Activated CD8-positive, alpha-beta memory T cell treated with anti-CD3 and anti-CD28 coated beads, Interleukin-2, amount 50 U/mL, for 24 hours (primary cell): Measurements from ENCODE around the gene MPPED1.

Experiments
- DNase-seq: peaks from one replicate; pipeline ENCODE4 v3.0.0-alpha.2; 2020; ENCODE audit errors: extremely low read depth

Gene MPPED1

GRCh38 chr22:43429426-43429825 lies 17.6 kb downstream of the MPPED1 start:
- no peak for DNase-seq

- DNase-seq: no peak
These were observed 20.2 kb downstream of the MPPED1 start for GRCh38 chr22:43431808-43432554.

- no peak for DNase-seq
These were observed 21.1 kb downstream of the MPPED1 start for GRCh38 chr22:43432883-43433415.

- DNase-seq: no peak
These were observed 21.8 kb downstream of the MPPED1 start for GRCh38 chr22:43433451-43434274.

- DNase-seq: no peak
These were observed 22.6 kb downstream of the MPPED1 start for GRCh38 chr22:43434275-43434927.

GRCh38 chr22:43434928-43435311 lies 23.1 kb downstream of the MPPED1 start:
- DNase-seq: no peak

GRCh38 chr22:43435851-43436811 lies 24.3 kb downstream of the MPPED1 start:
- no peak for DNase-seq

- DNase-seq: no peak
These were observed 25.1 kb downstream of the MPPED1 start for GRCh38 chr22:43436868-43437267.

- DNase-seq: no peak
These were observed 26.2 kb downstream of the MPPED1 start for GRCh38 chr22:43437871-43438475.

GRCh38 chr22:43438666-43439347 lies 27.0 kb downstream of the MPPED1 start:
- no peak for DNase-seq

- no peak for DNase-seq
These were observed 27.7 kb downstream of the MPPED1 start for GRCh38 chr22:43439368-43440103.

GRCh38 chr22:43440104-43440387 lies 28.2 kb downstream of the MPPED1 start:
- no peak for DNase-seq

GRCh38 chr22:43440556-43440955 lies 28.7 kb downstream of the MPPED1 start:
- DNase-seq: no peak

GRCh38 chr22:43441216-43441615 lies 29.4 kb downstream of the MPPED1 start:
- no peak for DNase-seq

GRCh38 chr22:43441751-43442150 lies 29.9 kb downstream of the MPPED1 start:
- no peak for DNase-seq

- no peak for DNase-seq
These were observed 30.8 kb downstream of the MPPED1 start for GRCh38 chr22:43442386-43443151.

GRCh38 chr22:43443152-43443471 lies 31.3 kb downstream of the MPPED1 start:
- DNase-seq: no peak

GRCh38 chr22:43446037-43446803 lies 34.4 kb downstream of the MPPED1 start:
- no peak for DNase-seq
